OCI-LY7 (cell line): ENCODE data around the gene CSTF2T. TPM values are rescaled to one million over a fixed set of nuclear protein-coding genes. Genes with fewer than 3 reads are reported as not detected.

ENCODE experiments used
- BruUV-seq: library from RNA; stranded (reverse); fragments of 400-500 nt; replicated peaks from 2 replicates; lab custom pipeline; 2021; lab: Mats Ljungman, UMichigan
- CTCF ChIA-PET: fragments of 300-600 bp; sonication (Branson Sonifier 250); formaldehyde crosslinking; loops from one replicate; lab custom pipeline; 2022; ENCODE audit warnings: antibody characterized with exemption; ENCODE audit not compliant: unreplicated experiment; lab: Charles Lee
- POLR2A ChIA-PET: fragments of 300-600 bp; sonication (Branson Sonifier 250); formaldehyde crosslinking; loops from one replicate; lab custom pipeline; 2022; ENCODE audit warnings: antibody characterized with exemption; lab: Charles Lee
- DNase-seq: peaks from one replicate; pipeline ENCODE4 v3.0.0-alpha.2; 2015; ENCODE audit warnings: low spot score
- H2AFZ ChIP-seq: fragments of 200-600 bp; sonication (generic), shearing (Covaris generic); 2 replicates; pipeline ENCODE4 v1.6.1; 2014; ENCODE audit warnings: mild to moderate bottlenecking, antibody characterized with exemption, low read length, moderate library complexity
- H3K27ac ChIP-seq: fragments of 200-600 bp; sonication (generic); 2 replicates; pipeline ENCODE4 v1.5.1; 2014; ENCODE audit warnings: mixed run types, low read depth, mild to moderate bottlenecking, moderate library complexity, low read length, inconsistent platforms; ENCODE audit not compliant: poor library complexity, severe bottlenecking
- H3K36me3 ChIP-seq: fragments of 200-600 bp; sonication (generic); 2 replicates; pipeline ENCODE4 v1.6.1; 2014; ENCODE audit warnings: mild to moderate bottlenecking, antibody characterized with exemption, low read length, moderate library complexity, mixed read lengths; ENCODE audit not compliant: insufficient read depth
- H3K4me1 ChIP-seq: fragments of 200-600 bp; sonication (generic); 2 replicates; pipeline ENCODE4 v1.5.1; 2014; ENCODE audit warnings: mild to moderate bottlenecking, low read length; ENCODE audit not compliant: insufficient read depth, poor library complexity, severe bottlenecking
- H3K4me2 ChIP-seq: fragments of 200-600 bp; sonication (generic); 2 replicates; pipeline ENCODE4 v1.6.1; 2014; ENCODE audit warnings: mild to moderate bottlenecking, low read length
- H3K4me3 ChIP-seq: fragments of 200-600 bp; sonication (generic); 2 replicates; pipeline ENCODE4 v1.5.1; 2014; ENCODE audit warnings: mild to moderate bottlenecking, low read depth, low read length; ENCODE audit not compliant: poor library complexity, severe bottlenecking
- H3K79me2 ChIP-seq: fragments of 200-600 bp; sonication (generic); 2 replicates; pipeline ENCODE4 v1.6.1; 2016; ENCODE audit warnings: low read depth, mild to moderate bottlenecking, low read length, moderate library complexity, mixed read lengths; ENCODE audit not compliant: insufficient read depth
- H3K9me2 ChIP-seq: fragments of 200-600 bp; sonication (generic); 2 replicates; pipeline ENCODE4 v1.6.1; 2016; ENCODE audit warnings: mild to moderate bottlenecking, low read length, mixed read lengths; ENCODE audit not compliant: insufficient read depth
- H3K9me3 ChIP-seq: fragments of 200-600 bp; sonication (generic); 2 replicates; pipeline ENCODE4 v1.6.1; 2014; ENCODE audit warnings: mild to moderate bottlenecking, mixed run types, low read length, mixed read lengths
- H4K20me1 ChIP-seq: fragments of 200-600 bp; sonication (generic); 2 replicates; pipeline ENCODE4 v1.6.1; 2014; ENCODE audit warnings: mild to moderate bottlenecking, antibody characterized with exemption, low read length, moderate library complexity, mixed read lengths; ENCODE audit not compliant: insufficient read depth
- EZH2phosphoT487 ChIP-seq: fragments of 200-600 bp; sonication (generic); IDR thresholded peaks from 2 replicates; pipeline ENCODE4 v1.6.1; 2018; ENCODE audit warnings: low read depth, borderline replicate concordance, mild to moderate bottlenecking, mixed run types, antibody characterized with exemption, low read length, moderate library complexity, mixed read lengths
- intact Hi-C: fragments of 100-400 bp; cut with micrococcal nuclease; formaldehyde crosslinking; loops from one replicate; pipeline ENCODE4 v1.10.0; 2022; ENCODE audit not compliant: unreplicated experiment
- total RNA-seq, 2 experiments: library from RNA; depleted of rRNA in 1 of 2; stranded (reverse); fragments of >200 nt in 1 of 2; shearing (Covaris generic) in 1 of 2; gene quantifications; 2 replicates each; pipeline ENCODE4 v1.2.3, GENCODE V29; 2014 to 2022
- TF ChIP-seq, protein P1 (sequence below): fragments of 200-600 bp; sonication (generic); conservative IDR thresholded peaks from 2 replicates; pipeline ENCODE4 v1.5.1; 2014; ENCODE audit warnings: mild to moderate bottlenecking, antibody characterized with exemption, low read length, moderate library complexity, mixed read lengths

Gene CSTF2T
- total RNA-seq, 2 experiments from 2014 or later: 27.1 to 33.3 TPM

DNA sequence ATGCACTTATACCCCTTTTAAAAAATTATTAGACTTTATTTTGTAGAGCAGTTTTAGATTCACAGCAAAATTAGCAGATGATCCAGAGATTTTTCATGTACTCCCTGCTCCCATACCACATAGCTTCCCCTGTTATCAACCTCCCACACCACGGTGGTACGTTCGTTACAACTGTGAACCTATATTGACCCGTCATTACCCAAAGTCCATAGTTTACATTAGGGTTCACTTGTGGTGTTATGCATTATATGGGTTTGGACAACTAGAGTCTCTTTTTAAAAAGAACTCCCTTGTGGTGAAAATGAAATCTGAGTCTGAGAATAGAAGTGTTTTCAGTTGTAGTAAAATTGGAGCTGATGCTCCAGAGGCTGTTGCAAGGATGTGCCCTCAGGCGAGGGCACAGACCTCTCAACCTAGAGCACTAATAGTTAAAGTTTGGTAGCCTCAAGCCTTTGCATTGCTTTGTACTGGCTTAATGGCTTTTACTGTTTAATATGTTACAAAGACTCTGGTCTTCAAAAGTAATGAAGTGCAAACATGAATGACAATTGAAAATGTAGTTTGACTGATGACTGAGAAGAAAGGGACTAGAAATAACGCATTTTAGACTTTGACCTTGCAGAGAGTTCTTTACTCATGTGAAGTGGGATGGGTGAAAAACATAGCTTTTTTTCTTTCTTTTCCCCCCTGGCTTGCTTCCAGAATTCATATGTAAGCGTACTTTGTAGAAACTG, 30.6 kb upstream of the CSTF2T start:
- POLR2A ChIA-PET: interaction anchor here (0.6 to 1.3 kb wide), 2 partner anchors 20 to 231 kb away, joined by 3 read pairs; no protein-coding TSS in a partner anchor

DNA sequence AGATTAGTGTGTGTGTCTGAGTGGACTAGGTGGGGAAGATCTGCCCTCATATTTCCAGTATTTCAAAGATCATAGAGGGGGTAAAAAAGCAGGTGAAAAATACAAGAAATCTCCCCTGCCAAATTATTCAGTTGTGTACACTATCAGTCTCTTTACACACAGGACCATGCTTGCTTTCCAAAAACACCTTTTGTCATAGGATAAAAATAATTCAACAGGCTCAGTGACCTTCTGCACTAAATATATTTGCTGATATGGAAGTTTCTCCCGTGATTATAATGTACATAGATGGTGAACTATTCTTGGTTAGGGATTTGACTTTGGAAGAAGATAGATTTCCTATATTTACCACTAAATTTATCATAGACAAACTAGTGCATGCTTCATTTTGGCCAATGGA, 24.6 kb upstream of the CSTF2T start:
- H3K4me3 ChIP-seq: no peak overlapping the region
- ChIA-PET CTCF (no interaction called here), POLR2A (no interaction called here)
- H3K36me3 ChIP-seq: no peaks in the 10 kb centered on the region
- DNase-seq: no peak
- H3K9me3 ChIP-seq: no peaks in the 10 kb centered on the region
- H3K4me1 ChIP-seq: no peaks in the 10 kb centered on the region
- no peaks in the 10 kb centered on the region for H3K79me2 ChIP-seq
- no peak overlapping the region for H3K4me2 ChIP-seq
- TF ChIP-seq, protein P1, sequence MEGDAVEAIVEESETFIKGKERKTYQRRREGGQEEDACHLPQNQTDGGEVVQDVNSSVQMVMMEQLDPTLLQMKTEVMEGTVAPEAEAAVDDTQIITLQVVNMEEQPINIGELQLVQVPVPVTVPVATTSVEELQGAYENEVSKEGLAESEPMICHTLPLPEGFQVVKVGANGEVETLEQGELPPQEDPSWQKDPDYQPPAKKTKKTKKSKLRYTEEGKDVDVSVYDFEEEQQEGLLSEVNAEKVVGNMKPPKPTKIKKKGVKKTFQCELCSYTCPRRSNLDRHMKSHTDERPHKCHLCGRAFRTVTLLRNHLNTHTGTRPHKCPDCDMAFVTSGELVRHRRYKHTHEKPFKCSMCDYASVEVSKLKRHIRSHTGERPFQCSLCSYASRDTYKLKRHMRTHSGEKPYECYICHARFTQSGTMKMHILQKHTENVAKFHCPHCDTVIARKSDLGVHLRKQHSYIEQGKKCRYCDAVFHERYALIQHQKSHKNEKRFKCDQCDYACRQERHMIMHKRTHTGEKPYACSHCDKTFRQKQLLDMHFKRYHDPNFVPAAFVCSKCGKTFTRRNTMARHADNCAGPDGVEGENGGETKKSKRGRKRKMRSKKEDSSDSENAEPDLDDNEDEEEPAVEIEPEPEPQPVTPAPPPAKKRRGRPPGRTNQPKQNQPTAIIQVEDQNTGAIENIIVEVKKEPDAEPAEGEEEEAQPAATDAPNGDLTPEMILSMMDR: no peak
- TF ChIP-seq EZH2phosphoT487: no peak
- no peaks in the 10 kb centered on the region for H4K20me1 ChIP-seq
- no peak overlapping the region for H3K27ac ChIP-seq
- BruUV-seq: no TSS peak
- intact Hi-C loops: no loop called here
- no peak overlapping the region for H2AFZ ChIP-seq
- H3K9me2 ChIP-seq: no peaks in the 10 kb centered on the region

More for the DNA sequence above, 30.6 kb upstream of the CSTF2T start:
- H3K9me2 ChIP-seq: no peaks in the 10 kb centered on the region
- TF ChIP-seq, protein P1: no peak
- no peak for TF ChIP-seq EZH2phosphoT487
- H3K27ac ChIP-seq: no peak overlapping the region
- no peak overlapping the region for H3K4me2 ChIP-seq
- no peaks in the 10 kb centered on the region for H3K79me2 ChIP-seq
- H3K36me3 ChIP-seq: no peaks in the 10 kb centered on the region
- H3K4me1 ChIP-seq: no peaks in the 10 kb centered on the region
- H2AFZ ChIP-seq: no peak overlapping the region
- no peaks in the 10 kb centered on the region for H3K9me3 ChIP-seq
- CTCF ChIA-PET: no interaction called here
- no peak overlapping the region for H3K4me3 ChIP-seq
- DNase-seq: no peak
- BruUV-seq: no TSS peak
- intact Hi-C loops: no loop called here
- H4K20me1 ChIP-seq: no peaks in the 10 kb centered on the region

DNA sequence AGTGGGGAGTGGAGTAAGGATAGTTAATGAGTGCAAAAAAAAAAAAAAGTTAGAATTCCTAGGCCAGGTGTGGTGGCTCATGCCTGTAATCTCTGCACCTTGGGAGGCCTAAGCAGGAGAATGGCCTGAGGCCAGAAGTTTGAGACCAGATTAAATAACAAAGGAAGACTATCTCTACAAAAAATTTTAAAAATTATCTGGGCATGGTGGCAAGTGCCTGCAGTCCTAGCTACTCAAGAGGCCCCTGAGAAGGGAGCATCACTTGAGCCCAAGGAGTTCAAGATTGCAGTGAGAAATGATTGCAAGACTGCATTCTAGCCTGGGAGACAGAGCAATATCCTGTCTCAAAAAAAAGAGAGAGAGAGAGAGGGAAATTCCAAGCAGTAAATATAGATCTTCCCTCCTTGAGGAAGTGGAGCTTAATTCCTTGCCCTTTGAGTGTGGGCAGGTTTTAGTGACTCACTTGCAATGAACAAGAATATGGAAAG, 19.5 kb upstream of the CSTF2T start:
- Histone ChIP-seq H3K9me2 (no peaks in the 10 kb centered on the region), H3K9me3 (no peaks in the 10 kb centered on the region), H3K79me2 (no peaks in the 10 kb centered on the region), H3K4me3 (no peak overlapping the region), H3K4me1 (no peaks in the 10 kb centered on the region), H2AFZ (no peak overlapping the region), H3K36me3 (no peaks in the 10 kb centered on the region), H3K27ac (no peak overlapping the region), H4K20me1 (no peaks in the 10 kb centered on the region), H3K4me2 (no peak overlapping the region)
- POLR2A ChIA-PET: no interaction called here
- no TSS peak for BruUV-seq
- TF ChIP-seq, protein P1: no peak
- no peak for TF ChIP-seq EZH2phosphoT487
- intact Hi-C loops: no loop called here
- no peak for DNase-seq
- CTCF ChIA-PET: no interaction called here
